Glomerular endothelial cell (primary cell): ENCODE measurements around the gene SDHC. TPM values are rescaled to one million over a fixed set of nuclear protein-coding genes. Genes with fewer than 3 reads are reported as not detected.

Experiments
- DNase-seq: peaks from one replicate; pipeline ENCODE4 v3.0.0-alpha.2; 2011; ENCODE audit warnings: low read depth, low spot score; ENCODE audit errors: extremely low read depth
- total RNA-seq: library from RNA; depleted of rRNA; stranded (reverse); fragments of >200 nt; gene quantifications from 2 replicates; pipeline ENCODE4 v1.2.3, GENCODE V29; 2015

Gene SDHC
- 69.4 and 92.9 TPM in 2 replicates for total RNA-seq

DNA sequence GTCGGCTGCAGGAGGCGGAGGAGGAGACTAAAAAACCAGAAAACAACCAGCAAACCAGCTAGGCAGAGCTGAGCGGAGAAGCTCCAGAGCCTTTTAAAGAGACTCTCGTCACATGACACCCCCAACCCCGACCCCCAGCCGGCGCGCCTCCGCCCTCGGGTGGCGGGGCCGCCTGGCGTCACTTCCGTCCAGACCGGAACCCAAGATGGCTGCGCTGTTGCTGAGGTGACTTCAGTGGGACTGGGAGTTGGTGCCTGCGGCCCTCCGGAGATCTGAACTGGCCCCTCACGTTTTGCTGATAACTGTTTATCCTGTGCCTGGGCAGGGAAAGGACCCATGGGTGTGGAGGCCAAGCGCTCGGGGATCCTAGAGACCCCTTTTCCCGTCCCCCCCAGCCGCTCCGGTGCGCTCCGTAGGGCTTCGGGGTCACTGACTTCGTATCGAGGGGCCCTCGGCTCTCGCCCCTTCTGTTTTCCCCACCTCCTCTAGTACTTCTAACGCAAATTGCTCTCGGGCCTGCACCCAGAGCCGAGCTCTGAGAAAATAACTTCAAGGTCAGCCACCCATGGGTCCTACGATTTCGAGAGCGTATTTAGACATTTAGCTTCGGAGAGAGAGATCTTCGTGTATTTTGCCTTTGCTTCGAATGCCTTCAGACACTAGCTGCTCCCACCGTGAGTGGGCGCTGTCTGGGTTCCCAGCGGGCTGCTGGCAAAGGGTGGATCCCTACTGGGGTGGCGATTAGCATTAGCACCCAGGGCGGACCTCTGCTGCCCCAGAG lies at the start of gene SDHC:
Gene SDHC, plus strand, starts transcription at position 181 of the 781 bp plus-strand sequence. Its CDS starts 25 bp downstream, at position 206.
- DNase-seq: peak; percentile 54

GRCh38 chr1:161265305-161265704 lies 48.9 kb upstream of the SDHC start:
- DNase-seq: no peak

DNA sequence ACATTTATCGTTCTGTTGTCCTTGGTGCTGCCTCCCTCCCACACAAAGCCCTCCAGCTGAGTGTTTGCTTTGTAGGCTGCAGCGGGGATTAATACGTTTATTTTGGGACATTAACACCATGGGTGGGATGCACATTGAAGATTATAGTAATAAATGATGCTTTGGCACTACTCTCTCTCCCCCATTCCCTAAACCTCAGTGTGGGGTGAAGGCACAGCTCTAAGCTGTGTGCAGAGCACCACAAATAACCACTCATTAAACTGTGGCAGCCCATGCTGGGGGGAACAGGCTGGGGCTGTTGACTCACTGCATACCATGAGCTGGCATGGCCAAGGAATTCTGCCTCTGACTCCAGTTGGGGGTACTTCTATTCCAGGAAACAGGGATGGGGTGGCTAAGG lies 48.0 kb upstream of the SDHC start:
- no peak for DNase-seq

DNA sequence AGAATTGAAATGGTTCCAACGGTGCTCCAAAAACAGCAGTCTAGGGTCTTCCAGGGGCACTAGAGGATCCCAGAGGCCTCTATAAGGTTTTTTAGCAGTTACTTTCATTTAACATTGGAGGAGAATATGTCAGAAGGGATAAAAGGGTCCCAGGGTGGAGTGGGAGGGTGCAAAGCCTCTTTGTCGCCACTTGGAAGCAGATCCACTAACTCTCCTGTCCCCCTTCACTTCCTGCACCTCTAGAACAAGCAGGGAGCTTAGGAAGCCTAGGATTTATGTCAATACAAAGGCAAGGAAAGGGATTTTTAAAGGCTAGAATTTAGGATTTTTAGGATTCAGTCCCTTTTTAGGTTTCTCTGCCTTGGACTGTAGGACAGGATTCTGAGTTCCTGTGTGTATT lies 47.3 kb upstream of the SDHC start:
- no peak for DNase-seq

DNA sequence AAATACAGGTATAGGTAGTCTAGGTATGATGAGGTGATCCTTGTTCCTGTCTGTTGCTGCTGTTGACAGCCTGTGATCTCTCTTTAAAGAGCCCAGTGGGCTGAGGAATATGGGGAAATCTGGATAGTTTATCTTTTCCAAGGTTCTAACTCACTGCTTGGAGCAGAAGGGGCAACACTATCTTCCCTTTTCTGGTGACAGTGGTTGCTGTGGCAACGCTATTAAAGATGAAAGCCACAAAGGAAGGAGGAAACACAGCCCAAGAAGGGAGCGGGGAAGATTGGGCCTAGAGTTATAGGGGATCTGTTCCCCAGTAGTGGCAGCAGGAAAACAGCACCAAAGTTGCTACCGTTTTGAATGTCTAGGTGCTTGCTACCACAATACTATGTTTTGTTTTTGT lies 46.9 kb upstream of the SDHC start:
- no peak for DNase-seq

DNA sequence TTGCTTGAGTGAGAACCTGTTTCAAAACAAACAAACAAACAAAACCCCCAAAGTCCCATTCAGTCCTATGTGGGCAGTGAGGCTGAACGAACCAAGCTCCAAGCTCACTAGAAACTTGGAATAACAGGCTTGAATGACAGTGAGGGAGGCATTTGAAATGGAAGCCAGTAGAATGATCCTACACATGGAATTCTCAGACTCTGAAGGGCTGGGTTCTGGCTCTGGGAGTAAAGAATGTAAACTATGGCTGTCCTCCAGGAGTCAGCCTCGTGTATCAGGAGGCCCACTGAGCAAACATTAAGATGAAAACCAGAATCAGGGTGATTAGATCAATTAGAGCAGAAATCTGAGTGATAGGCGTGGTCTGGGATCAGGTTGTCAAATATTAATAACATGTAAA lies 40.8 kb upstream of the SDHC start:
- DNase-seq: no peak

- no peak for DNase-seq
These were observed 39.3 kb upstream of the SDHC start for GRCh38 chr1:161274874-161275273.

GRCh38 chr1:161282991-161283390 lies 31.2 kb upstream of the SDHC start:
- DNase-seq: no peak

DNA sequence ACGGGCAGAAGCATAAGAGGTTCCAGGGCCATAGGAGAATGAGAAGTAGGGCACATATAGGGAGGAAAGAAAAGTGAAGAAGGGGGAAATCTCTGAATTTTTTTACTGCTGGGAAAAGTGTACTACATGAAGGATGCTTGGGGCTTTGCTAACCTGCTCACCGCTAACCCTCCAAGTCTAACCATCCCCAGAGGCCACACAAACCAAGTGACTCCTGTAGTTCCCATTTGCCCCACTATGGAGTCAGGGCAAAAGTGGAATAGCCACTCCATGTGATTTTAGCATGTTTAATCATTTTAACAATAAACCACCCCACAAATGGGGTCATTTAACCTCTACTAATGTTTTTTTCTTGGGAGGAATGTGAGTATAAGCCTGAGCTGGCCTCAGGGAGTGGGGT lies 29.1 kb upstream of the SDHC start:
- DNase-seq: no peak

- DNase-seq: no peak
These were observed 28.7 kb upstream of the SDHC start for GRCh38 chr1:161285521-161285920.

DNA sequence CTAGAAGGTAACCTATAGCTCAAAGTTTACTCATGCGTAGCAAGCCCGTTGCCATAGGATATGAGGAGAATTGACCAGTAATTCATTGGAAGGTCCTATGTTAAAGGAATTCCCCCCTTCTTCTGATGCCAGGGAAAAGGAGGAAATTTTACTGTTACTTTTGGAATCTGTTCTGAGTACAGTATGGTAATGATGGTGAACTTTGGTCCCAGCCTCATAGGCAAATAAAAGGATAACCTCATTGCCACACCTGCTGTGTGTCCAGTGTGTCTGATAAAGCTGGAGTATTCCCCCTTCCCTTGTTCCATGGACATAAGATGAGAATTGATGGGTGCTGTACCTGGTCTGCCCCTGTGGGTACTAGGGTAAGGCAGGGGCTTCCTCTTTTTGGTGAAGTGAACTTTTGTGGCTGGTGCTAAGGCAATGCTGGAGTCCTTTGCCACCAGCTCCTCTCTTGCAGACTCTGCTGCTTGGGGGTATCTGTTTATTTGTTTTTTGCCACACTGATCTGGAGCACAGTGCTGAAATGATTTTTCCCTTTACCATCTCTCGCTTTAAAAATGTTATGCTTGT lies 26.6 kb upstream of the SDHC start:
- no peak for DNase-seq

- DNase-seq: no peak
These were observed 23.4 kb upstream of the SDHC start for GRCh38 chr1:161290779-161291178.

DNA sequence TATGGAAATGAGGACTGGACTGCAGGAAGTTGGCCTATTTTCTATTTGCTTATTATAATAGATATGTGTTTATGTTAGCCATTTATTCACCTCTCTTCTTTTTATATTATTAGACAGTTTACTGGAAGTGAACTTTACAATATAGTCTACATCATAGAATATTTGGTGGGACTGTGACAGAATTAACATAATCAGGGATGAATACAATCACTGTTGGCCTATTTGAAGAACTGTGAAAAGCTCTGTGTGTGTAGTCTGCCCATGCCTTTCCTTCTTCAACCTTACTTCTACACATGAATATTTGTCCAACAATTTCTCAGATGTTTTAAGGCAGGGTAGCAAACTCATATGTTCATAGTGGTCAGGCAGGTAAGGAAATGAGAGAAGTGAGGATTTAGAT lies 16.8 kb upstream of the SDHC start:
- no peak for DNase-seq

GRCh38 chr1:161298116-161298515 lies 16.1 kb upstream of the SDHC start:
- no peak for DNase-seq

DNA sequence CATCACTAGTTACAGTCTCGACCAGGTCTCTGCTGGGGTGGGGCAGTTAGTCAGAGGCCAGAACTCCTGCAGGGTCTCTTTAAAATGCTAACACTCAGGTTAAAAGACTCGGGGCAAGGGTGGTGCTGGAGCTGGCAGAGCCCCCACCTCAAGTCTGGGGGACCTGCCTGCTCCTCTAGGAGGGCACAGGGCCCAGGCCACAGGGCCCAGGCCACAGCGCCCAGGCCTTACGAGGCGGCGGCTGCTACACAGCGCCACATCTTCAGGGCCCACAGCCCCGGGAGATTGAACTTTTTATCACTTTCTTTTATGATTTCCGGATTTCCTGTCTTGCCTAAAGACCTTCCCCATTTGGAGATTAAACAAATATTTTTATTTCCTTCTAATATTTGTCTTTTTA lies 14.8 kb upstream of the SDHC start:
- no peak for DNase-seq

GRCh38 chr1:161300478-161300877 lies 13.7 kb upstream of the SDHC start:
- no peak for DNase-seq

- DNase-seq: no peak
These were observed 9.0 kb upstream of the SDHC start for GRCh38 chr1:161304927-161305866.

DNA sequence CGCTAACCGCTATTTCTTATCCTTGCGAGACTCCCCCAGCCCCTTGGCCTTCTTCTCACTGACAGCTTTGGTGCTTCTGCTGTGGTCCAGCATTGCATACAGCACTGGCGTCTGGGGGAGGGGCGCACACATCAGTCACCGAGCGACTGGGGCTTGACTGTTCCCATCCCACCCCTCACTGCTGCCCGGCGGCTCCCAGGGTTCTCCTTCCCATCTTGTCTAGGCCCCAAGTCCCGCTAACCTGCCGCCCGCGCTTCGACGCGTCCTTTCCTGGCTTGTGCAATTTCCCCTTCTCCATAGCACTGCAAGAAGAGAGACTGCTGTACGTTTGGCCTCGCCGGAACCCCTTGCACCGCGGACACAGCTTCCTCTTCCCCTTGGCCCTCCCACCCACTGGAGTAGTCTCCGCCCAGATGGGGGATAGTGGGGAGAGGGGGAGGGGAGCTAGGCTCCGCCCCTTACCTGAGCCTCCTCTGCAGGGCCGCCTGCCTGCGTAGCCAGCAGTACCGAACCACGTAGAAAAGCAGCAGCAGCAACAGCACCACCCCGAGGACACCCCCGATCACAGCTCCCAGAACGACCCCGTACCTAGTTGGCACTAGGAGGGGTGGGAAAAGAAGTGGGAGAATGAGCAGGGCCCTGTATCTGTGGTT lies 8.2 kb upstream of the SDHC start:
- no peak for DNase-seq

- no peak for DNase-seq
These were observed 6.9 kb upstream of the SDHC start for GRCh38 chr1:161307230-161307768.

DNA sequence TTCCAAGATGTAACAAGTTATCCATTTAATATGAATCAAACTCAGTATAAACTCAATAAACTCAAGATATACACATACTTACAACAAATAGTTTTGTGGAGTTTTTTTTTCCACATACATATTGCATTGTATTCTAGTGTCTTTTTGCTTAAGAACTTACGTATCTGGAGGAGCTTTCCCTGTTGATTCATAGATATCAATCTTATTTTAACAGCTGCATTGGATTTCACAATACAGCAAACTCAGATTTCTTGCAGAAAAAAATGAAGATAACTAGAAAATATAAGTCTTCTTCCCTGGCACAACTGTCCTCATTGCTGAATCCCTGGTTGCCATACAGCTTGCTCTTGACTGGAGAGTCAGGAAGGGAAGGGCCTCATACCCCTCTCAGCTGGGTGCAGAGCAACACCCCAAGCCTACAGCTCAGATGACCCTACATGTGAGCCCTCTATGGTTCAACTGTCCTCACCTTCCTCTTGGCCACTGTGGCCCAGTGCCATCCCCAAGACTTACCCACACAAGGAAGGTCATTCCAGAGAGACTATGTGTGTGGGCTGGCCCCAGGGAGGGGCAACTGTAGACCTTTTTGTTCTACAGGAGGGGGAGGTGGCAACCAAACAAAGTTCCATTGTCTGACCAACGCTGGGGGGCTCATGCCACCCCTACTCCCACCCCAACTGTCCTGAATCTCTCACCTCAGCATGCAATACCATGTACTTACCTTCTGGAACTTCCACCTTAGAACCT lies 6.1 kb upstream of the SDHC start:
- no peak for DNase-seq
